Testis (tissue), 5 donors: ENCODE measurements around the gene PDHA1. TPM values are rescaled to one million over a fixed set of nuclear protein-coding genes. Genes with fewer than 3 reads are reported as not detected.

ENCODE experiments used
- DNase-seq: peaks from one replicate; pipeline ENCODE4 v3.0.0-alpha.2; 2019
- H3K27ac ChIP-seq, 2 donors: fragments of 200-600 bp; sonication (generic); one replicate each; pipeline ENCODE4 v1.5.1; 2019
- H3K27me3 ChIP-seq: fragments of 200-600 bp; sonication (generic); one replicate; pipeline ENCODE4 v1.5.1; 2019
- H3K36me3 ChIP-seq: fragments of 200-600 bp; sonication (generic); one replicate; pipeline ENCODE4 v1.5.1; 2017; ENCODE audit warnings: low read depth; ENCODE audit errors: missing control alignments
- H3K4me1 ChIP-seq: fragments of 200-600 bp; sonication (generic); one replicate; pipeline ENCODE4 v1.5.1; 2019
- H3K4me3 ChIP-seq, 2 donors: fragments of 200-600 bp; sonication (generic); one replicate each; pipeline ENCODE4 v1.5.1; 2017 to 2019
- H3K9me3 ChIP-seq: fragments of 200-600 bp; sonication (generic); one replicate; pipeline ENCODE4 v1.5.1; 2017
- CTCF ChIP-seq, 3 experiments: fragments of 450-650 bp in 2 of 3; fragments of 200-600 bp in 1 of 3; sonication (generic) in 1 of 3; IDR thresholded peaks; one replicate each; pipeline ENCODE4 v1.5.1; 2016 to 2019; ENCODE audit warnings: antibody characterized with exemption in 3 of 3, mild to moderate bottlenecking in 2 of 3, moderate library complexity in 1 of 3
- POLR2A ChIP-seq: fragments of 450-650 bp; IDR thresholded peaks from one replicate; pipeline ENCODE4 v1.6.1; 2017; ENCODE audit warnings: antibody characterized with exemption, mild to moderate bottlenecking, moderate library complexity
- WGBS, 2 donors: methylation state at CpG; one replicate each; pipeline ENCODE4 v1.1.5; 2018; 5-methylcytosine and 5-hydroxymethylcytosine counted together
- intact Hi-C: fragments of 100-400 bp; cut with DNase I; formaldehyde crosslinking; loops from one replicate; pipeline ENCODE4 v1.15.1; 2023; ENCODE audit warnings: low total_unique reads
- long read RNA-seq, 2 donors: transcript quantifications; one replicate each; lab custom pipeline, GENCODE V29; 2026
- polyA plus RNA-seq: library from polyadenylated mRNA; stranded (reverse); fragments of 350-450 nt; fragmentation: Illumina TruSeq; extraction: RNeasy Lipid Tissue Mini Kit (QIAGEN cat#74804); gene quantifications from one replicate; pipeline ENCODE4 v1.2.3, GENCODE V29; 2014; ENCODE audit warnings: low read depth, low replicate concordance; ENCODE audit not compliant: insufficient read depth
- total RNA-seq, 2 donors: library from RNA; depleted of rRNA; stranded (reverse); fragments of >200 nt; gene quantifications; one replicate each; pipeline ENCODE4 v1.2.3, GENCODE V29; 2016

Gene PDHA1
- total RNA-seq, result 10 to 100 TPM; 45.4 to 69.2 TPM
- polyA plus RNA-seq, result 76.9 TPM
- long read RNA-seq, donor 1, transcript PDHA1-206 (11 exons, 3,310 nt), result major isoform, 14 of 95 reads
- long read RNA-seq, donor 1, partial matches to known transcripts, result 65 of 95 reads
- long read RNA-seq, donor 1, other reads (novel, unspliced or antisense), result 5 of 95 reads
- long read RNA-seq, donor 2, transcript PDHA1-206 (11 exons, 3,310 nt), result major isoform, 9 of 11 reads
- long read RNA-seq, donor 2, partial matches to known transcripts, result 0 of 11 reads
- long read RNA-seq, donor 2, other reads (novel, unspliced or antisense), result 0 of 11 reads

- peak within 1 kb of the TSS; percentile 68 to 84 for H3K4me3 ChIP-seq
- intact Hi-C loops, result no loop called here
These were observed at the start of gene PDHA1 for GRCh38 chrX:19343535-19344408. TSS of gene PDHA1 (plus strand) at chrX:19343927. CDS start at chrX:19344038, 111 bp downstream.

DNA sequence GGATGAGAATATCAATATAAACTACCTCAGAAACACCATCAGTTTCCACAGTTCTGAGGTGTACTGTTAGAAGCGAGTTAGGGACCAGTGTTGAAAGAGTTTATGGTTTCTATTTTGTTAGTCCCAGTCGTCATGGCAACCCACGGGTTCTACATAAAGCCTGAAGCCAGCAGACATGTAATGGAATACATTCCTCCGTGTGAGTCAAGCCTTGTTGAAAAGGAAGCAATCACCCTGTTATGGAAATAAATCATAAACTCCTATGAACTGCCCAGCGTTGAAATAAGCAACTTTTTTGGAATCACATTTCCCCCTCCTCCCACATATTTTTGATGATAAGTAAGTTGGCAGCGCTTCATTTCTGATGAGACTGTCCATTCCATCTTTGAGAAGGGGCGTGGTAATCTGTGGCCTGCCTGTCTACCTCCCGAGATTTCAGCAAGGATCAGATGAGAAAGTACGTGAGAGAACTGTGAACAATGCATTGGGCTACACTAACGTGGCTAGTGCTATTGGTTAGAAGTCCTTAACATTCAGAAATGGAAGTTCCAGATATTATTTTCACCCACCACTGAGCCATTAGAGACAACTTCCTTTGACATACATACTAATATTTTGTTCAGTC is 40.4 kb upstream of the PDHA1 start:
- Histone ChIP-seq H3K27ac (no peak overlapping the region), H3K4me3 (no peak overlapping the region), H3K36me3 (no peaks in the 10 kb centered on the region), H3K4me1 (no peaks in the 10 kb centered on the region), H3K27me3 (no peaks in the 10 kb centered on the region), H3K9me3 (no peaks in the 10 kb centered on the region)
- no peak for TF ChIP-seq POLR2A
- no peak for TF ChIP-seq CTCF (IDR thresholded peaks at IDR 0.05)
- 38 to 52% methylated on average over 8 to 10 of the region's 10 CpGs for WGBS, 2 donors
- intact Hi-C loops, result no loop called here
- DNase-seq, result no peak

More at GRCh38 chrX:19343535-19344408, at the start of gene PDHA1:
- Histone ChIP-seq H3K27ac (peak within 1 kb of the TSS; percentile 90 to 91), H3K4me1 (no peaks in the 10 kb centered on the region), H3K27me3 (no peaks in the 10 kb centered on the region), H3K36me3 (no peaks in the 10 kb centered on the region), H3K9me3 (no peaks in the 10 kb centered on the region)
- 2 to 3% methylated on average over 7 to 31 of the region's 81 CpGs for WGBS, 2 donors
- peak; percentile 94 for DNase-seq
- no peak for TF ChIP-seq POLR2A
- no peak for TF ChIP-seq CTCF (IDR thresholded peaks at IDR 0.05)

GRCh38 chrX:19326567-19326966 is 17.2 kb upstream of the PDHA1 start:
- Histone ChIP-seq H3K4me1 (no peaks in the 10 kb centered on the region), H3K36me3 (no peaks in the 10 kb centered on the region), H3K27me3 (no peaks in the 10 kb centered on the region), H3K4me3 (no peak overlapping the region), H3K9me3 (no peaks in the 10 kb centered on the region), H3K27ac (no peak overlapping the region)
- no peak for TF ChIP-seq POLR2A
- intact Hi-C loops, result no loop called here
- 96 to 100% methylated on average over 2 of the region's 2 CpGs for WGBS, 2 donors
- DNase-seq, result no peak

DNA sequence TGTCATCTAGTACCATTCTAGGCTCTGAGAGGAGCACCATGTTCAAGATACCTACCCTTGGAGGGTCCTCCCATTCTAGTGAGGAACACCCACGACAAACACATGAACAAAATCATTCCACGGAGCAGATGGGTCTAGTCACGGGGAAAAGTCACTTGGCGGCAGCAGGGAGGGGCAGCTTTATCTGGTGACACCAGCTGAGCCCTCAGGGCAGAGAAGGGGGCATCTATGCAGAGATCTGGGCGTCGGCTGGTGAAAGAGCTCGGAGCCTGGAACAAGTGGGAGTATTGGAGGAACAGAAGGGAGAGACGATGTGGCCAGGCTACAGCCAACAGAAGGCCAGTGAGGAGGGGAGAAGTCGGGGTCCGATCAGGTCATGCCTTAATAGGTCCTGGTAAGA is 11.9 kb upstream of the PDHA1 start:
- Histone ChIP-seq H3K27ac (no peak overlapping the region), H3K4me1 (no peaks in the 10 kb centered on the region), H3K36me3 (no peaks in the 10 kb centered on the region), H3K9me3 (no peaks in the 10 kb centered on the region), H3K4me3 (no peak overlapping the region), H3K27me3 (no peaks in the 10 kb centered on the region)
- intact Hi-C loops, result loop anchor here (10.0 kb wide), 1 partner anchor 937 kb away; no protein-coding TSS in a partner anchor
- DNase-seq, result no peak
- 97 to 100% methylated on average over 2 to 10 of the region's 10 CpGs for WGBS, 2 donors
- TF ChIP-seq POLR2A, result no peak
- TF ChIP-seq CTCF (IDR thresholded peaks at IDR 0.05), result no peak

- no peak overlapping the region for H3K4me3 ChIP-seq
- H3K36me3 ChIP-seq, result no peaks in the 10 kb centered on the region
- no peak overlapping the region for H3K27ac ChIP-seq
- WGBS, 2 donors, result 37 to 56% methylated on average over 4 to 5 of the region's 5 CpGs
- no peaks in the 10 kb centered on the region for H3K27me3 ChIP-seq
- peak; percentile 32 for DNase-seq
- no peaks in the 10 kb centered on the region for H3K4me1 ChIP-seq
- no peaks in the 10 kb centered on the region for H3K9me3 ChIP-seq
- intact Hi-C loops, result loop anchor here (10.0 kb wide), 1 partner anchor 938 kb away; no protein-coding TSS in a partner anchor
- TF ChIP-seq POLR2A (no peak), CTCF (IDR thresholded peaks at IDR 0.05) (no peak)
These were observed 10.7 kb upstream of the PDHA1 start for GRCh38 chrX:19332983-19333382.
